MM.1S (cell line): ENCODE results near the gene TPSD1.

Experiments used
- DNase-seq: peaks from one replicate; pipeline ENCODE4 v3.0.0-alpha.2; 2015
- H2AFZ ChIP-seq: fragments of 300-600 bp; sonication (generic); 2 replicates; pipeline ENCODE4 v1.6.0; 2016; ENCODE audit warnings: antibody characterized with exemption, low read length
- H3F3A ChIP-seq: fragments of 300-600 bp; sonication (generic); 2 replicates; pipeline ENCODE4 v1.6.1; 2016; ENCODE audit warnings: mild to moderate bottlenecking, antibody characterized with exemption, low read length, moderate library complexity, mixed read lengths; ENCODE audit not compliant: insufficient read depth
- H3K27ac ChIP-seq: fragments of 300-600 bp; sonication (generic); 2 replicates; pipeline ENCODE4 v1.5.1; 2016; ENCODE audit warnings: mild to moderate bottlenecking, low read length
- H3K27me3 ChIP-seq: fragments of 300-600 bp; sonication (generic); replicated peaks from 2 replicates; pipeline ENCODE4 v1.6.0; 2016; ENCODE audit warnings: low read length; ENCODE audit not compliant: insufficient read depth
- H3K36me3 ChIP-seq: fragments of 300-600 bp; sonication (generic); replicated peaks from 2 replicates; pipeline ENCODE4 v1.6.1; 2016; ENCODE audit warnings: mild to moderate bottlenecking, low read length, mixed read lengths; ENCODE audit not compliant: insufficient read depth
- H3K4me1 ChIP-seq: fragments of 300-600 bp; sonication (generic); 2 replicates; pipeline ENCODE4 v1.6.1; 2016; ENCODE audit warnings: low read length, mixed read lengths
- H3K4me2 ChIP-seq: fragments of 300-600 bp; sonication (generic); 2 replicates; pipeline ENCODE4 v1.6.0; 2016; ENCODE audit warnings: low read depth, low read length
- H3K4me3 ChIP-seq: fragments of 300-600 bp; sonication (generic); 2 replicates; pipeline ENCODE4 v1.5.1; 2016; ENCODE audit warnings: low read length, mixed read lengths
- H3K79me2 ChIP-seq: fragments of 300-600 bp; sonication (generic); 2 replicates; pipeline ENCODE4 v1.6.1; 2016; ENCODE audit warnings: mixed run types, low read length, mixed read lengths
- H3K9ac ChIP-seq: fragments of 300-600 bp; sonication (generic); 2 replicates; pipeline ENCODE4 v1.6.1; 2016; ENCODE audit warnings: low read length, mixed read lengths
- H3K9me2 ChIP-seq: fragments of 300-600 bp; sonication (generic); replicated peaks from 2 replicates; pipeline ENCODE4 v1.6.1; 2016; ENCODE audit warnings: mild to moderate bottlenecking, low read length, mixed read lengths; ENCODE audit not compliant: insufficient read depth
- H3K9me3 ChIP-seq: fragments of 300-600 bp; sonication (generic); replicated peaks from 2 replicates; pipeline ENCODE4 v1.6.1; 2016; ENCODE audit warnings: mild to moderate bottlenecking, low read length, mixed read lengths; ENCODE audit not compliant: insufficient read depth
- H4K20me1 ChIP-seq: fragments of 300-600 bp; sonication (generic); 2 replicates; pipeline ENCODE4 v1.6.1; 2016; ENCODE audit warnings: mild to moderate bottlenecking, low read length, moderate library complexity, mixed read lengths; ENCODE audit not compliant: insufficient read depth
- EZH2 ChIP-seq: fragments of 300-600 bp; sonication (generic); optimal IDR thresholded peaks from 2 replicates; pipeline ENCODE3; 2017; ENCODE audit warnings: low read depth, mild to moderate bottlenecking, antibody characterized with exemption, low read length, mixed read lengths
- EZH2phosphoT487 ChIP-seq: fragments of 300-600 bp; sonication (generic); IDR thresholded peaks from 2 replicates; pipeline ENCODE4 v1.6.1; 2018; ENCODE audit warnings: antibody characterized with exemption, low read length
- TF ChIP-seq, protein P1 (sequence below): fragments of 300-600 bp; sonication (generic); IDR thresholded peaks from 2 replicates; pipeline ENCODE4 v1.5.1; 2016; ENCODE audit warnings: antibody characterized with exemption, low read length, mixed read lengths

Gene TPSD1

DNA sequence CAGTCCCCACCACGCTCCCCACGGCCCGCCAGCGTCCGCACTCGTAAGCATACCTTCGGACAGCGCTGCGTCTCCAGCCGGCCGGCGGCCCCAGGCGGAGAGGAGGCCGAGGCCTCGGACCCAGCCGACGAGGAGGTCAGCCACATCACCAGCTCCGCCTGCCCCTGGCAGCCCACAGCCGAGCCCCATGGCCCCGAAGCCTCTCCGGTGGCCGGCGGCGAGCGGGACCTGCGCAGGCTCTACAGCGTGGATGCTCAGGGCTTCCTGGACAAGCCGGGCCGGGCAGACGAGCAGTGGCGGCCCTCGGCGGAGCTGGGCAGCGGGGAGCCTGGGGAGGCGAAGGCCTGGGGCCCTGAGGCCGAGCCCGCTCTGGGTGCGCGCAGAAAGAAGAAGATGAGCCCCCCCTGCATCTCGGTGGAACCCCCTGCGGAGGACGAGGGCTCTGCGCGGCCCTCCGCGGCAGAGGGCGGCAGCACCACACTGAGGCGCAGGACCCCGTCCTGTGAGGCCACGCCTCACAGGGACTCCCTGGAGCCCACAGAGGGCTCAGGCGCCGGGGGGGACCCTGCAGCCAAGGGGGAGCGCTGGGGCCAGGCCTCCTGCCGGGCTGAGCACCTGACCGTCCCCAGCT lies 35.7 kb upstream of the TPSD1 start:
- Histone ChIP-seq H2AFZ (no peak overlapping the region), H3K4me1 (no peaks in the 10 kb centered on the region), H3K9me3 (no peaks in the 10 kb centered on the region), H3K9ac (no peak overlapping the region), H3K4me2 (no peak overlapping the region), H3K27me3 (peaks cover 99% of the 10 kb centered on the region), H3K79me2 (no peaks in the 10 kb centered on the region), H3K27ac (no peak overlapping the region), H3K4me3 (no peak overlapping the region), H3F3A (no peaks in the 10 kb centered on the region), H3K9me2 (no peaks in the 10 kb centered on the region), H3K36me3 (no peaks in the 10 kb centered on the region), H4K20me1 (no peaks in the 10 kb centered on the region)
- no peak for DNase-seq
- TF ChIP-seq EZH2phosphoT487 = no peak

DNA sequence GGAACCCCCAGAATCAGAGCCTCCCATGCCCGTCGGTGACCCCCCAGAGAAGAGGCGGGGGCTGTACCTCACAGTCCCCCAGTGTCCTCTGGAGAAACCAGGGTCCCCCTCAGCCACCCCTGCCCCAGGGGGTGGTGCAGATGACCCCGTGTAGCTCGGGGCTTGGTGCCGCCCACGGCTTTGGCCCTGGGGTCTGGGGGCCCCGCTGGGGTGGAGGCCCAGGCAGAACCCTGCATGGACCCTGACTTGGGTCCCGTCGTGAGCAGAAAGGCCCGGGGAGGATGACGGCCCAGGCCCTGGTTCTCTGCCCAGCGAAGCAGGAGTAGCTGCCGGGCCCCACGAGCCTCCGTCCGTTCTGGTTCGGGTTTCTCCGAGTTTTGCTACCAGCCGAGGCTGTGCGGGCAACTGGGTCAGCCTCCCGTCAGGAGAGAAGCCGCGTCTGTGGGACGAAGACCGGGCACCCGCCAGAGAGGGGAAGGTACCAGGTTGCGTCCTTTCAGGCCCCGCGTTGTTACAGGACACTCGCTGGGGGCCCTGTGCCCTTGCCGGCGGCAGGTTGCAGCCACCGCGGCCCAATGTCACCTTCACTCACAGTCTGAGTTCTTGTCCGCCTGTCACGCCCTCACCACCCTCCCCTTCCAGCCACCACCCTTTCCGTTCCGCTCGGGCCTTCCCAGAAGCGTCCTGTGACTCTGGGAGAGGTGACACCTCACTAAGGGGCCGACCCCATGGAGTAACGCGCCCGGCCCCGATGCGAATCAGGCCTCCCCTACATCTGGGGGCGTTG lies 34.8 kb upstream of the TPSD1 start:
- H2AFZ ChIP-seq = no peak overlapping the region
- no peaks in the 10 kb centered on the region for H3F3A ChIP-seq
- no peaks in the 10 kb centered on the region for H3K4me1 ChIP-seq
- H4K20me1 ChIP-seq = no peaks in the 10 kb centered on the region
- H3K36me3 ChIP-seq = no peaks in the 10 kb centered on the region
- H3K79me2 ChIP-seq = no peaks in the 10 kb centered on the region
- peaks cover 100% of the 10 kb centered on the region for H3K27me3 ChIP-seq
- H3K4me3 ChIP-seq = no peak overlapping the region
- no peak for DNase-seq
- TF ChIP-seq EZH2 (no peak), EZH2phosphoT487 (peak; percentile 80)
- TF ChIP-seq, protein P1, sequence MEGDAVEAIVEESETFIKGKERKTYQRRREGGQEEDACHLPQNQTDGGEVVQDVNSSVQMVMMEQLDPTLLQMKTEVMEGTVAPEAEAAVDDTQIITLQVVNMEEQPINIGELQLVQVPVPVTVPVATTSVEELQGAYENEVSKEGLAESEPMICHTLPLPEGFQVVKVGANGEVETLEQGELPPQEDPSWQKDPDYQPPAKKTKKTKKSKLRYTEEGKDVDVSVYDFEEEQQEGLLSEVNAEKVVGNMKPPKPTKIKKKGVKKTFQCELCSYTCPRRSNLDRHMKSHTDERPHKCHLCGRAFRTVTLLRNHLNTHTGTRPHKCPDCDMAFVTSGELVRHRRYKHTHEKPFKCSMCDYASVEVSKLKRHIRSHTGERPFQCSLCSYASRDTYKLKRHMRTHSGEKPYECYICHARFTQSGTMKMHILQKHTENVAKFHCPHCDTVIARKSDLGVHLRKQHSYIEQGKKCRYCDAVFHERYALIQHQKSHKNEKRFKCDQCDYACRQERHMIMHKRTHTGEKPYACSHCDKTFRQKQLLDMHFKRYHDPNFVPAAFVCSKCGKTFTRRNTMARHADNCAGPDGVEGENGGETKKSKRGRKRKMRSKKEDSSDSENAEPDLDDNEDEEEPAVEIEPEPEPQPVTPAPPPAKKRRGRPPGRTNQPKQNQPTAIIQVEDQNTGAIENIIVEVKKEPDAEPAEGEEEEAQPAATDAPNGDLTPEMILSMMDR = no peak
- no peaks in the 10 kb centered on the region for H3K9me3 ChIP-seq
- H3K9ac ChIP-seq = no peak overlapping the region
- H3K27ac ChIP-seq = no peak overlapping the region
- no peaks in the 10 kb centered on the region for H3K9me2 ChIP-seq
- no peak overlapping the region for H3K4me2 ChIP-seq

DNA sequence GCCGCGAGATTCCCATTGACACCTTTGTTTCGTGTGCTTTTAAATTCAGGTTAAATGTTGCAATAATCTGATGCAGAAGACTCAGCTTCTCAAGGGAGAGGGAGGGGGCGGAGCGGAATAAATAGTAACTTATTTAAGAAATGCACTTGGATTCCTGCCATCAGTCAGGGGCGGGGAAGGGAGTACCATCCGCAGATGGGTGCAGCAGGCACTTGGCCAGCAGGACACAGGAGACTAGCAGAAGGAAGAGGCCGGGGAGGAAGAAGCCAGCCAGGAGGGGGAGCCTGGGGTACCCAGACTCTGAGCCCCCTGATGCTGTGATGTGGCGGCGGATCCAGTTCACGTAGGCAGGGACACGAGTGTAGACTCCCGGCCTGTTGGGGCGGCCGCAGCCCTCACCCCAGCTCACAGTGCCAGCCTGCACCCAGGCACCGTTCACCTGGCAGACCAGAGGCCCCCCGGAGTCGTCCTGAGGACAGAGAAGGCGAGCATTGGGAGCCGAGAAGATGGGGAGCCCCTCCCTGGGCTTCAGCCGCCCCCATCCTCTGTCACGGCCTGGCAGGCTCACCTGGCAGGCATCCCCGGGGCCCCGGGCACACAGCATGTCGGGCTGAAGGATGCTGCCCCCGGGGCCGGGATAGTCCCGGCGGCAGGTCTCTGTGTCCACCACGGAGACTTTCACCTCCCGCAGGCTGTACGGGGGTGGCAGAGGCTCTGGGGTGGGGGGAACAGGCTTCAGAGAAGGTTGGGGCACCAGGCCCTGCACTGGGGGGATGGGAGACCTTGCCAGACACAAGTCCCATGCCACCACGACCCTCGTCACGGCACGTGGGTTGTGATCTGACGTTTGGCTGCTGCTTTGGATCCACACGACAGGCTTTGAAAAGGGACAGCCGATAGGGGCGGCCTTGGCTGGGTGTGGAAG lies 34.0 kb upstream of the TPSD1 start:
- DNase-seq = no peak
- no peak overlapping the region for H3K27ac ChIP-seq
- no peaks in the 10 kb centered on the region for H3K79me2 ChIP-seq
- TF ChIP-seq, protein P1 = no peak
- TF ChIP-seq EZH2 (no peak), EZH2phosphoT487 (no peak; the same call in none of the 2 replicates)
- H3F3A ChIP-seq = no peaks in the 10 kb centered on the region
- H3K4me2 ChIP-seq = no peak overlapping the region
- H3K36me3 ChIP-seq = no peaks in the 10 kb centered on the region
- peaks cover 93% of the 10 kb centered on the region for H3K27me3 ChIP-seq
- H3K9me2 ChIP-seq = no peaks in the 10 kb centered on the region
- H4K20me1 ChIP-seq = no peaks in the 10 kb centered on the region
- H3K9me3 ChIP-seq = no peaks in the 10 kb centered on the region
- H3K4me3 ChIP-seq = no peak overlapping the region
- H3K9ac ChIP-seq = no peak overlapping the region
- H3K4me1 ChIP-seq = no peaks in the 10 kb centered on the region
- no peak overlapping the region for H2AFZ ChIP-seq
